HEK293 (cell line): ENCODE data around the gene RASA4.
"Not testable (repeated sequence)": the region's sequence is repeated elsewhere in the genome, so short reads cannot be mapped to it uniquely, and the experiment has no call there.

Source experiments
- CTCF ChIA-PET: fragments of 350-600 bp; formaldehyde crosslinking; extraction: SDS; loops from one replicate; lab custom pipeline; 2021; ENCODE audit warnings: antibody characterized with exemption; lab: Yijun Ruan, JAX
- POLR2A ChIA-PET: fragments of 300-600 bp; formaldehyde crosslinking; extraction: SDS; loops from one replicate; lab custom pipeline; 2020; ENCODE audit warnings: antibody characterized with exemption, inconsistent platforms; lab: Yijun Ruan, JAX
- H3K27ac ChIP-seq: fragments of 200-500 bp; sonication (Bioruptor generic); 2 replicates; pipeline ENCODE4 v1.5.1; 2014; ENCODE audit warnings: low read depth, low read length, control low read depth, inconsistent platforms; ENCODE audit errors: extremely low read depth
- H3K36me3 ChIP-seq, 2 experiments: fragments of 200-500 bp in 1 of 2; sonication (Bioruptor generic) in 1 of 2; 1 replicate in 1 of 2; 2 replicates in 1 of 2; pipeline ENCODE4 v1.5.1; 2014 to 2017; ENCODE audit warnings: inconsistent platforms in 2 of 2, low read length in 2 of 2; ENCODE audit not compliant: control insufficient read depth in 2 of 2, insufficient read depth in 1 of 2
- H3K4me1 ChIP-seq: fragments of 200-500 bp; sonication (Bioruptor generic); 2 replicates; pipeline ENCODE4 v1.5.1; 2014; ENCODE audit warnings: mild to moderate bottlenecking, low read length, inconsistent platforms; ENCODE audit not compliant: control insufficient read depth, insufficient read depth
- H3K4me3 ChIP-seq: 2 replicates; pipeline ENCODE4 v1.5.1; 2011; ENCODE audit warnings: low read depth, mild to moderate bottlenecking, control low read depth, low read length, moderate library complexity
- H3K9me3 ChIP-seq: fragments of 200-500 bp; sonication (Bioruptor generic); 2 replicates; pipeline ENCODE4 v1.5.1; 2014; ENCODE audit warnings: low read depth, low read length, inconsistent platforms; ENCODE audit not compliant: control insufficient read depth, insufficient read depth
- KLF1 ChIP-seq: fragments of 450-650 bp; formaldehyde crosslinking; IDR thresholded peaks from 2 replicates; pipeline ENCODE4 v1.5.1; 2016; ENCODE audit warnings: missing biosample characterization, missing genetic modification characterization
- WT1 ChIP-seq: fragments of 450-650 bp; formaldehyde crosslinking; IDR thresholded peaks from 2 replicates; pipeline ENCODE4 v1.5.1; 2016; ENCODE audit warnings: missing biosample characterization, missing genetic modification characterization
- ZBTB11 ChIP-seq: fragments of 450-650 bp; formaldehyde crosslinking; conservative IDR thresholded peaks from 2 replicates; pipeline ENCODE4 v1.5.1; 2016; ENCODE audit warnings: low read depth, missing biosample characterization, missing genetic modification characterization
- ZNF600 ChIP-seq: fragments of 450-650 bp; formaldehyde crosslinking; IDR thresholded peaks from 2 replicates; pipeline ENCODE4 v1.5.1; 2016; ENCODE audit warnings: missing biosample characterization, missing genetic modification characterization
- TF ChIP-seq, protein P1 (sequence below): fragments of 450-650 bp; formaldehyde crosslinking; IDR thresholded peaks from 2 replicates; pipeline ENCODE4 v1.5.1; 2016; ENCODE audit warnings: missing biosample characterization, missing genetic modification characterization

The RASA4 gene

GRCh38 chr7:102572261-102573239 lies 44.0 kb downstream of the RASA4 start, which contains the start of gene POLR2J3 (continued):
- TF ChIP-seq ZBTB11 (tag by site-specific recombination) (peak; percentile 94), ZNF600 (tag by site-specific recombination) (0 out of 2 replicates have a peak, but pooled peaks have one; percentile 43)
- TF ChIP-seq, protein P1, sequence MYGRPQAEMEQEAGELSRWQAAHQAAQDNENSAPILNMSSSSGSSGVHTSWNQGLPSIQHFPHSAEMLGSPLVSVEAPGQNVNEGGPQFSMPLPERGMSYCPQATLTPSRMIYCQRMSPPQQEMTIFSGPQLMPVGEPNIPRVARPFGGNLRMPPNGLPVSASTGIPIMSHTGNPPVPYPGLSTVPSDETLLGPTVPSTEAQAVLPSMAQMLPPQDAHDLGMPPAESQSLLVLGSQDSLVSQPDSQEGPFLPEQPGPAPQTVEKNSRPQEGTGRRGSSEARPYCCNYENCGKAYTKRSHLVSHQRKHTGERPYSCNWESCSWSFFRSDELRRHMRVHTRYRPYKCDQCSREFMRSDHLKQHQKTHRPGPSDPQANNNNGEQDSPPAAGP (tag by site-specific recombination): 0 out of 2 replicates have a peak, but pooled peaks have one; percentile 38

- H3K9me3 ChIP-seq, CTCF ChIA-PET, H3K36me3 ChIP-seq, H3K27ac ChIP-seq, POLR2A ChIA-PET, H3K4me3 ChIP-seq, H3K4me1 ChIP-seq: not testable (repeated sequence)
These were observed 47.9 kb downstream of the RASA4 start for GRCh38 chr7:102568620-102569019.

GRCh38 chr7:102550808-102551422 lies 65.6 kb downstream of the RASA4 start, which contains the start of gene SPDYE2:
Gene SPDYE2, plus strand, starts transcription at chr7:102551226. Its CDS starts 2,030 bp downstream, at chr7:102553256.
- H3K27ac ChIP-seq, POLR2A ChIA-PET, H3K36me3 ChIP-seq, CTCF ChIA-PET, H3K4me1 ChIP-seq, H3K4me3 ChIP-seq, H3K9me3 ChIP-seq: not testable (repeated sequence)

DNA sequence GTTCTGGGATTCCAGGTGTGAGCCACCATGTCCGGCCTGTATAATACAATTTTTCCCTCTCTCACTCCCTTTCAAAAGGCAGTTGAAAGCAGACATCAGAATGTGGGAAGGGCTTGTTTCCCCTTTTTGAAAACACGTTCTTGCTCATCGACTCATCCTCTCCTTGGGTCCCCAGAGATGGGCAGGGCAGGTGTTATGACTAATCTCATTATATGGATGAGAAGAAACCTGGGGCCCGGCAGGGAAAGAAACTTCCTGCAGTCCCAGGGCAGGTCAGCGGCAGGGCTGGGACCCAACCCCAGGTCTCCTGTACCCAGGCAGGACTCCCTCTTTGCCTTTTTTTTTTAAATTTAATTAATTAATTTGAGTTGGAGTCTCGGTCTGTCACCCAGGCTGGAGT lies 70.2 kb downstream of the RASA4 start:
- CTCF ChIA-PET, POLR2A ChIA-PET, H3K4me3 ChIP-seq, H3K36me3 ChIP-seq, H3K27ac ChIP-seq, H3K4me1 ChIP-seq, H3K9me3 ChIP-seq: not testable (repeated sequence)

- POLR2A ChIA-PET: not testable (repeated sequence)
These were observed 71.3 kb downstream of the RASA4 start for GRCh38 chr7:102545288-102545687.

DNA sequence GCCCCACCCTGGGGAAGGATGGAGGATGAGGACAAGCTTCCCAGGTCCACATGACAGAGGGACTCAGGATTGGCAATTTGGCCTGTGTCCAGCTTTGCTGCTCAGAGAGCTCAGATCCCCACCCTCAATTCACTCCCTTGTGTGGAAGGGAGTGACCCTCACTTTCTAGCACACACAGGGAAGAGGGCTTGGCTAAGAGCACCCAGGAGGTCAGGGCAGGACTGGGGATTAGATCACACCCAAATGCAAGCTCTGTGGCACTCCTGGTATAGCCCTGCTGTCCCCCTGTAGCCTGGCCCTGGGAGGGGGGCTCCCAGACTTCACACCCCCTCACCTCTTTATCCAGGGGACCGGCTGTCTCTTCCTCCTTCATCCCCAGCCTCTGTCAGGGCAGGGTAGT lies 72.2 kb downstream of the RASA4 start:
- POLR2A ChIA-PET, CTCF ChIA-PET, H3K4me3 ChIP-seq: not testable (repeated sequence)

More at GRCh38 chr7:102545288-102545687, 71.3 kb downstream of the RASA4 start:
- H3K4me1 ChIP-seq, H3K36me3 ChIP-seq, H3K4me3 ChIP-seq, H3K27ac ChIP-seq, CTCF ChIA-PET, H3K9me3 ChIP-seq: not testable (repeated sequence)

GRCh38 chr7:102543596-102543995 lies 73.0 kb downstream of the RASA4 start, which contains the start of gene UPK3BL2:
Gene UPK3BL2, minus strand, starts transcription at chr7:102543696. Its CDS starts 60 bp downstream, at chr7:102543636.
- POLR2A ChIA-PET, CTCF ChIA-PET, H3K4me3 ChIP-seq, H3K36me3 ChIP-seq, H3K9me3 ChIP-seq, H3K27ac ChIP-seq, H3K4me1 ChIP-seq: not testable (repeated sequence)

More for the DNA sequence above, 72.2 kb downstream of the RASA4 start:
- TF ChIP-seq WT1 (tag by site-specific recombination) (0 out of 2 replicates have a peak, but pooled peaks have one; percentile 27), KLF1 (tag by site-specific recombination) (peak; percentile 88)
- TF ChIP-seq, protein P1 (tag by site-specific recombination): peak; percentile 91
- TF ChIP-seq, all 188 proteins: peak for 3; not testable (repeated sequence) for 185
- H3K4me1 ChIP-seq, H3K9me3 ChIP-seq, H3K36me3 ChIP-seq, H3K27ac ChIP-seq: not testable (repeated sequence)

GRCh38 chr7:102542771-102543170 lies 73.8 kb downstream of the RASA4 start:
- H3K36me3 ChIP-seq, CTCF ChIA-PET, H3K4me3 ChIP-seq, POLR2A ChIA-PET, H3K9me3 ChIP-seq, H3K27ac ChIP-seq, H3K4me1 ChIP-seq: not testable (repeated sequence)
